ENCODE measurements around the gene IGF2BP3.

IGF2BP3 gene

GRCh38 chr7:23298141-23298881, 172.0 kb downstream of the IGF2BP3 start:
- DNase-seq (ENCODE audit: low read depth in 1 of 2, low spot score in 1 of 2), result no peak

GRCh38 chr7:23295401-23295697, 174.9 kb downstream of the IGF2BP3 start:
- DNase-seq (ENCODE audit: low read depth in 1 of 2, low spot score in 1 of 2), result no peak

GRCh38 chr7:23294549-23295400, 175.5 kb downstream of the IGF2BP3 start:
- no peak for DNase-seq (ENCODE audit: low read depth in 1 of 2, low spot score in 1 of 2)

GRCh38 chr7:23293500-23294073, 176.7 kb downstream of the IGF2BP3 start:
- no peak for DNase-seq (ENCODE audit: low read depth in 1 of 2, low spot score in 1 of 2)

- no peak for DNase-seq (ENCODE audit: low read depth in 1 of 2, low spot score in 1 of 2)
These were observed 177.7 kb downstream of the IGF2BP3 start for GRCh38 chr7:23292623-23293022.

- no peak for DNase-seq (ENCODE audit: low read depth in 1 of 2, low spot score in 1 of 2)
These were observed 178.2 kb downstream of the IGF2BP3 start for GRCh38 chr7:23291957-23292560.

- no peak for DNase-seq (ENCODE audit: low read depth in 1 of 2, low spot score in 1 of 2)
These were observed 179.3 kb downstream of the IGF2BP3 start for GRCh38 chr7:23290993-23291392.

GRCh38 chr7:23287612-23288011, 182.7 kb downstream of the IGF2BP3 start:
- DNase-seq (ENCODE audit: low read depth in 1 of 2, low spot score in 1 of 2), result no peak

GRCh38 chr7:23285657-23286646, 184.3 kb downstream of the IGF2BP3 start:
- DNase-seq (ENCODE audit: low read depth in 1 of 2, low spot score in 1 of 2), result no peak

GRCh38 chr7:23284871-23285270, 185.4 kb downstream of the IGF2BP3 start:
- no peak for DNase-seq (ENCODE audit: low read depth in 1 of 2, low spot score in 1 of 2)

- no peak for DNase-seq (ENCODE audit: low read depth in 1 of 2, low spot score in 1 of 2)
These were observed 187.2 kb downstream of the IGF2BP3 start for GRCh38 chr7:23283086-23283485.

- no peak for DNase-seq (ENCODE audit: low read depth in 1 of 2, low spot score in 1 of 2)
These were observed 190.3 kb downstream of the IGF2BP3 start for GRCh38 chr7:23279819-23280525.

- no peak for DNase-seq (ENCODE audit: low read depth in 1 of 2, low spot score in 1 of 2)
These were observed 192.8 kb downstream of the IGF2BP3 start for GRCh38 chr7:23277359-23277989.

GRCh38 chr7:23276947-23277346, 193.3 kb downstream of the IGF2BP3 start:
- DNase-seq (ENCODE audit: low read depth in 1 of 2, low spot score in 1 of 2), result no peak

- no peak for DNase-seq (ENCODE audit: low read depth in 1 of 2, low spot score in 1 of 2)
These were observed 193.9 kb downstream of the IGF2BP3 start for GRCh38 chr7:23276376-23276775.

- no peak for DNase-seq (ENCODE audit: low read depth in 1 of 2, low spot score in 1 of 2)
These were observed 194.4 kb downstream of the IGF2BP3 start for GRCh38 chr7:23275912-23276311.

- DNase-seq (ENCODE audit: low read depth in 1 of 2, low spot score in 1 of 2), result peak; percentile 74 to 86
These were observed 197.1 kb downstream of the IGF2BP3 start for GRCh38 chr7:23273141-23273599.

GRCh38 chr7:23272275-23272674, 198.0 kb downstream of the IGF2BP3 start:
- DNase-seq (ENCODE audit: low read depth in 1 of 2, low spot score in 1 of 2), result no peak

GRCh38 chr7:23268746-23269145, 201.5 kb downstream of the IGF2BP3 start:
- no peak for DNase-seq (ENCODE audit: low read depth in 1 of 2, low spot score in 1 of 2)

All from stimulated activated CD4-positive, alpha-beta T cell treated with anti-CD3 and anti-CD28 coated beads, Interleukin-15, amount 100 ng/mL, for 1 hour (primary cell).